ENCODE measurements around the gene NR6A1.

NR6A1 gene

GRCh38 chr9:124795881-124796431, 24.8 kb upstream of the NR6A1 start:
- H3K4me1 ChIP-seq (ENCODE audit: control insufficient read depth, insufficient read depth, low read length, poor library complexity, severe bottlenecking) = no peaks in the 10 kb centered on the region
- no peaks in the 10 kb centered on the region for H3K36me3 ChIP-seq (ENCODE audit: control insufficient read depth, insufficient read depth, low read length)
- no peaks in the 10 kb centered on the region for H3K27me3 ChIP-seq (replicated peaks; ENCODE audit: control insufficient read depth, insufficient read depth, low read length, poor library complexity, severe bottlenecking)
- no peak for DNase-seq
- H3K4me3 ChIP-seq (ENCODE audit: insufficient read depth, low read depth, low read length, poor library complexity, severe bottlenecking) = no peak overlapping the region
- H3K9me3 ChIP-seq (ENCODE audit: control insufficient read depth, low read length) = no peaks in the 10 kb centered on the region
- H3K27ac ChIP-seq (ENCODE audit: insufficient read depth, low read length, poor library complexity, severe bottlenecking) = no peak overlapping the region

GRCh38 chr9:124794902-124795491, 23.9 kb upstream of the NR6A1 start:
- H3K4me3 ChIP-seq (ENCODE audit: insufficient read depth, low read depth, low read length, poor library complexity, severe bottlenecking) = no peak overlapping the region
- H3K27ac ChIP-seq (ENCODE audit: insufficient read depth, low read length, poor library complexity, severe bottlenecking) = no peak overlapping the region
- H3K36me3 ChIP-seq (ENCODE audit: control insufficient read depth, insufficient read depth, low read length) = no peaks in the 10 kb centered on the region
- DNase-seq = no peak
- no peaks in the 10 kb centered on the region for H3K4me1 ChIP-seq (ENCODE audit: control insufficient read depth, insufficient read depth, low read length, poor library complexity, severe bottlenecking)
- H3K27me3 ChIP-seq (replicated peaks; ENCODE audit: control insufficient read depth, insufficient read depth, low read length, poor library complexity, severe bottlenecking) = no peaks in the 10 kb centered on the region
- no peaks in the 10 kb centered on the region for H3K9me3 ChIP-seq (ENCODE audit: control insufficient read depth, low read length)

DNA sequence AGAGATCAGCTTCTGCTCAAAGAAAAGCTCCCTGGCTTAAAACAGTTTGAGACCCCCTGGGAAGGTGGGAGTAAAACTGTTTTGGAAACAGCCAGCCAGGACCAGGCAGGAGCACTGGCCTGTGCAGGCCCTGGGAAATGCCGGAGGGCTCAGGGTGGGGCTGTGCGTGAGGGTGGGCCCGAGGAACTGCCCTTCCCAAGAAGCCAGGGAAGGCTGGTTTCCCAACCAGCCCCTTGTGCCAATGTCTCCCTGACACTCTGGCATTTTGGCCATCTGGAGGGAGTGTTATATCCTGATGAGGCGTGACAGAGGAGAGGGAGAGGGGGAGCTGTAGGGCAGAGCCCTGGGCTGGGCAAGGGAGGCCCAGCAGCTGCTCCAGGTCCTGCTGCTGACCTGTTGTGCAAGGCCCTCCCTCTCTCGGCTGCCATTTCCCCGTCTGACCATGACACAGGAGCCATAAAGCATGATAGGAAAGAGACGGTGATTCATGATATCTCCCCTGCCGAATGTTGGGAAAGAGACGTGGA, 22.0 kb upstream of the NR6A1 start:
- H3K4me1 ChIP-seq (ENCODE audit: control insufficient read depth, insufficient read depth, low read length, poor library complexity, severe bottlenecking) = no peaks in the 10 kb centered on the region
- no peak overlapping the region for H3K27ac ChIP-seq (ENCODE audit: insufficient read depth, low read length, poor library complexity, severe bottlenecking)
- H3K9me3 ChIP-seq (ENCODE audit: control insufficient read depth, low read length) = no peaks in the 10 kb centered on the region
- H3K27me3 ChIP-seq (replicated peaks; ENCODE audit: control insufficient read depth, insufficient read depth, low read length, poor library complexity, severe bottlenecking) = no peaks in the 10 kb centered on the region
- no peak for DNase-seq
- H3K36me3 ChIP-seq (ENCODE audit: control insufficient read depth, insufficient read depth, low read length) = no peaks in the 10 kb centered on the region
- no peak overlapping the region for H3K4me3 ChIP-seq (ENCODE audit: insufficient read depth, low read depth, low read length, poor library complexity, severe bottlenecking)

DNA sequence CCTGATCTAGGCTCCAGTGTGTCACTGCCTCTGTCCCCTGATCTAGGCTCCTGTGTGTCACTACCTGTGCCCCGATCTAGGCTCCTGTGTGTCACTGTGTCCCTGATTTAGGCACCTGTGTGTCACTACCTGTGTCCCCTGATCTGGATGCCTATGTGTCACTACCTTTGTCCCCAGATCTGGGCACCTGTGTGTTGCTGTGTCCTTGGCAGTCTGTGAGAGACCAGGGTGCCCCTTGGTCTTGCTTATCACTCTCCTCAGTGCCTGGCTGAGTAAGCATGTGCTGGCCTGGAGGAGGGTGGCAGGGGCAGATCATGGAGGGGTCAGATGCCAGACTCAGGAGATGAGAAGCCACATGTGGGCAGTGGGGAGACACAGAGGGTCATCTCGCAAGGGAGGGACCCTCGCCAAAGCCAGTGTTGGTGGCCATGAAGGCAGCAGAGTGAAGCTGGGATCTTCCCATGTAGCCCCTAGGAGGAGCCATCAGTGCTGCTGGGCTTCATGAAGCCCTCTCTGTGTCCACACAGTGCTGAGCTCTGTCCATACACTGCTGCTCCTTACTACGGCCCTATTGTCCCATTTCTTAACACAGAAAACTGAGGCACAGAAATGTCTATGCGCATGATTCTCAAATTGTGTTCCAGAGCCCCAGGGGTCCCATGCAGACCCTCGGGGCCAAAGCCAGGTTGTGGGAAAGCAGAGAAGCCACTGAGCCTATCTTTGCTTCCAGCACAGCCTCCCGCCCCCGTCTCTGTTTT, 21.3 kb upstream of the NR6A1 start:
- Histone ChIP-seq H3K27me3 (replicated peaks; ENCODE audit: control insufficient read depth, insufficient read depth, low read length, poor library complexity, severe bottlenecking) (no peaks in the 10 kb centered on the region), H3K36me3 (ENCODE audit: control insufficient read depth, insufficient read depth, low read length) (no peaks in the 10 kb centered on the region), H3K4me3 (ENCODE audit: insufficient read depth, low read depth, low read length, poor library complexity, severe bottlenecking) (no peak overlapping the region), H3K27ac (ENCODE audit: insufficient read depth, low read length, poor library complexity, severe bottlenecking) (no peak overlapping the region), H3K9me3 (ENCODE audit: control insufficient read depth, low read length) (no peaks in the 10 kb centered on the region), H3K4me1 (ENCODE audit: control insufficient read depth, insufficient read depth, low read length, poor library complexity, severe bottlenecking) (no peaks in the 10 kb centered on the region)
- DNase-seq = no peak

GRCh38 chr9:124790801-124791505, 19.8 kb upstream of the NR6A1 start:
- Histone ChIP-seq H3K27ac (ENCODE audit: insufficient read depth, low read length, poor library complexity, severe bottlenecking) (no peak overlapping the region), H3K27me3 (replicated peaks; ENCODE audit: control insufficient read depth, insufficient read depth, low read length, poor library complexity, severe bottlenecking) (no peaks in the 10 kb centered on the region), H3K9me3 (ENCODE audit: control insufficient read depth, low read length) (no peaks in the 10 kb centered on the region), H3K36me3 (ENCODE audit: control insufficient read depth, insufficient read depth, low read length) (no peaks in the 10 kb centered on the region), H3K4me1 (ENCODE audit: control insufficient read depth, insufficient read depth, low read length, poor library complexity, severe bottlenecking) (no peaks in the 10 kb centered on the region), H3K4me3 (ENCODE audit: insufficient read depth, low read depth, low read length, poor library complexity, severe bottlenecking) (no peak overlapping the region)
- DNase-seq = no peak

GRCh38 chr9:124790301-124790700, 19.2 kb upstream of the NR6A1 start:
- H3K9me3 ChIP-seq (ENCODE audit: control insufficient read depth, low read length) = no peaks in the 10 kb centered on the region
- no peaks in the 10 kb centered on the region for H3K4me1 ChIP-seq (ENCODE audit: control insufficient read depth, insufficient read depth, low read length, poor library complexity, severe bottlenecking)
- H3K27ac ChIP-seq (ENCODE audit: insufficient read depth, low read length, poor library complexity, severe bottlenecking) = no peak overlapping the region
- H3K27me3 ChIP-seq (replicated peaks; ENCODE audit: control insufficient read depth, insufficient read depth, low read length, poor library complexity, severe bottlenecking) = no peaks in the 10 kb centered on the region
- no peak for DNase-seq
- H3K36me3 ChIP-seq (ENCODE audit: control insufficient read depth, insufficient read depth, low read length) = no peaks in the 10 kb centered on the region
- H3K4me3 ChIP-seq (ENCODE audit: insufficient read depth, low read depth, low read length, poor library complexity, severe bottlenecking) = no peak overlapping the region

DNA sequence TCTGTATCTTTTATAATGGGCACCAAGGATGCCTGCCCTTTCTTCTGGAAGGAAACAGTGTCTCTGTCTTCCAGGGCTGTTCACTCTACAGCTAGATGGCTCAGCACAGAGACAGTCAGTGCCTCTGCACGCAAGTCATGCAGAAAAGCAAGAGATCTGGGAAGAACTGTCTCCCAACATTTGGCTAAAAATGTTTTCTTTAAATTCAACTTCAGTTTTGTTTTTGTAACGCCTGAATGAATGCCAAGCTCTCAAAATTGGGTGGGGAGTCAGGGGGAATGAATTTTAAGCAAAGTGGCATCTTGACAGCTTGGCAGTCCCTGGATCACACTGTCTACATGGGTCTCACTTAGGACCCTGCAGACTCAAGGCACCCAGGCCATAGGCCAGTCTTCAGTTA, 18.4 kb upstream of the NR6A1 start:
- H3K36me3 ChIP-seq (ENCODE audit: control insufficient read depth, insufficient read depth, low read length) = no peaks in the 10 kb centered on the region
- no peaks in the 10 kb centered on the region for H3K9me3 ChIP-seq (ENCODE audit: control insufficient read depth, low read length)
- no peak overlapping the region for H3K27ac ChIP-seq (ENCODE audit: insufficient read depth, low read length, poor library complexity, severe bottlenecking)
- no peaks in the 10 kb centered on the region for H3K4me1 ChIP-seq (ENCODE audit: control insufficient read depth, insufficient read depth, low read length, poor library complexity, severe bottlenecking)
- no peak overlapping the region for H3K4me3 ChIP-seq (ENCODE audit: insufficient read depth, low read depth, low read length, poor library complexity, severe bottlenecking)
- H3K27me3 ChIP-seq (replicated peaks; ENCODE audit: control insufficient read depth, insufficient read depth, low read length, poor library complexity, severe bottlenecking) = no peaks in the 10 kb centered on the region
- DNase-seq = no peak

- DNase-seq = no peak
- Histone ChIP-seq H3K9me3 (ENCODE audit: control insufficient read depth, low read length) (no peaks in the 10 kb centered on the region), H3K4me3 (ENCODE audit: insufficient read depth, low read depth, low read length, poor library complexity, severe bottlenecking) (no peak overlapping the region), H3K27ac (ENCODE audit: insufficient read depth, low read length, poor library complexity, severe bottlenecking) (no peak overlapping the region), H3K4me1 (ENCODE audit: control insufficient read depth, insufficient read depth, low read length, poor library complexity, severe bottlenecking) (no peaks in the 10 kb centered on the region), H3K27me3 (replicated peaks; ENCODE audit: control insufficient read depth, insufficient read depth, low read length, poor library complexity, severe bottlenecking) (no peaks in the 10 kb centered on the region), H3K36me3 (ENCODE audit: control insufficient read depth, insufficient read depth, low read length) (no peaks in the 10 kb centered on the region)
Observed at GRCh38 chr9:124788542-124789217, 17.6 kb upstream of the NR6A1 start.

DNA sequence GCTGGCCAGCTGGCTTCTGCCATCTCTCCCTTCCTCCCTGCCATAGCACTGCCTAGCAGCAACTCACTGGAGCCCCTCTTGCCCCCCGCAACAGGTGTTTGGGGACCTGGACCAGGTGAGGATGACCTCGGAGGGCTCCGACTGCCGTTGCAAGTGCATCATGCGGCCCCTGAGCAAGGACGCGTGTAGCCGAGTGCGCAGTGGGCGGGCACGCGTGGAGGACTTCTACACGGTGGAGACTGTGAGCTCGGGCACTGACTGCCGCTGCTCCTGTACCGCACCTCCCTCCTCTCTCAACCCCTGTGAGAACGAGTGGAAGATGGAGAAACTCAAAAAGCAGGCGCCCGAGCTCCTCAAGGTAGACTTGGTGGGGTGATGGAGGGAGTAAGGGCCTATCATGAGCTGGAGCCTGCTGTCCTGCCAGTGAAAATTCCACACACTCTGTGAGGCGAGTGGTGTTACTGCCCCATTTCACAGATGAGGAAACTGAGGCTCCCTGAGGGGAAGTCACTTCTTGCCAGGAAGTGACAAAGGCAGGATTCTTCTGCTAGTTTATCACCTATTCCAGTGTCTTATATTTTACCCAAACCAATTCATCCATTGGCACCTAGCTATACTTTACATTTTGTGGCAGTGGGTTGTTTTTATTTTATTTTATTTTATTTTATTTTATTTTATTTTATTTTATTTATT, 15.9 kb upstream of the NR6A1 start:
- Histone ChIP-seq H3K27ac (ENCODE audit: insufficient read depth, low read length, poor library complexity, severe bottlenecking) (no peak overlapping the region), H3K36me3 (ENCODE audit: control insufficient read depth, insufficient read depth, low read length) (no peaks in the 10 kb centered on the region), H3K4me1 (ENCODE audit: control insufficient read depth, insufficient read depth, low read length, poor library complexity, severe bottlenecking) (no peaks in the 10 kb centered on the region), H3K27me3 (replicated peaks; ENCODE audit: control insufficient read depth, insufficient read depth, low read length, poor library complexity, severe bottlenecking) (no peaks in the 10 kb centered on the region), H3K4me3 (ENCODE audit: insufficient read depth, low read depth, low read length, poor library complexity, severe bottlenecking) (no peak overlapping the region), H3K9me3 (ENCODE audit: control insufficient read depth, low read length) (no peaks in the 10 kb centered on the region)
- no peak for DNase-seq

All from effector memory CD4-positive, alpha-beta T cell (primary cell).